GM12875 (cell line): ENCODE data around the gene TMEM80.

Source experiments
- H3K4me3 ChIP-seq: one replicate; pipeline ENCODE4 v1.5.1; 2011; ENCODE audit warnings: low read depth, low read length, control low read depth
- CTCF ChIP-seq: IDR thresholded peaks from 2 replicates; pipeline ENCODE4 v1.5.1; 2011; ENCODE audit warnings: low read depth, mild to moderate bottlenecking, control low read depth, inconsistent platforms, low read length, moderate library complexity, borderline replicate concordance; ENCODE audit not compliant: insufficient read depth

The TMEM80 gene

GRCh38 chr11:656426-656825, 39.2 kb upstream of the TMEM80 start:
- no peak overlapping the region for H3K4me3 ChIP-seq
- TF ChIP-seq CTCF, result no peak

GRCh38 chr11:656866-657265, 38.8 kb upstream of the TMEM80 start:
- H3K4me3 ChIP-seq, result no peak overlapping the region
- TF ChIP-seq CTCF, result no peak

- TF ChIP-seq CTCF, result no peak
- H3K4me3 ChIP-seq, result no peak overlapping the region
Measured at GRCh38 chr11:657691-658126, 37.9 kb upstream of the TMEM80 start.

GRCh38 chr11:659532-660085, 36.0 kb upstream of the TMEM80 start:
- no peak overlapping the region for H3K4me3 ChIP-seq
- no peak for TF ChIP-seq CTCF

- TF ChIP-seq CTCF, result no peak
- H3K4me3 ChIP-seq, result no peak overlapping the region
Measured at GRCh38 chr11:660281-660680, 35.3 kb upstream of the TMEM80 start.

- TF ChIP-seq CTCF, result no peak
- H3K4me3 ChIP-seq, result no peak overlapping the region
Measured at GRCh38 chr11:660681-661444, 34.8 kb upstream of the TMEM80 start.

GRCh38 chr11:662689-663274, 32.8 kb upstream of the TMEM80 start:
- H3K4me3 ChIP-seq, result no peak overlapping the region
- TF ChIP-seq CTCF, result peak; percentile 85
